Nephron progenitor cell (in vitro differentiated cells): ENCODE measurements around the gene PRR23A.

Experiments used
- DNase-seq: peaks from one replicate; pipeline ENCODE4 v3.0.0; 2021
- H3K27ac Mint-ChIP-seq: 2 replicates; pipeline ENCODE4 v1.8.0; 2021; ENCODE audit warnings: mild to moderate bottlenecking, moderate library complexity, mixed read lengths
- H3K27me3 Mint-ChIP-seq: 2 replicates; pipeline ENCODE4 v1.8.0; 2021; ENCODE audit warnings: mild to moderate bottlenecking, low read depth, mixed read lengths; ENCODE audit not compliant: poor library complexity
- H3K36me3 Mint-ChIP-seq: 2 replicates; pipeline ENCODE4 v1.8.0; 2021; ENCODE audit warnings: low read depth, mixed read lengths
- H3K4me1 Mint-ChIP-seq: 2 replicates; pipeline ENCODE4 v1.8.0; 2021; ENCODE audit warnings: mixed read lengths
- H3K4me3 Mint-ChIP-seq: 2 replicates; pipeline ENCODE4 v1.8.0; 2021; ENCODE audit warnings: mild to moderate bottlenecking, moderate library complexity, mixed read lengths
- H3K9me3 Mint-ChIP-seq: 2 replicates; pipeline ENCODE4 v1.8.0; 2021; ENCODE audit warnings: mild to moderate bottlenecking, moderate library complexity, mixed read lengths
- TF ChIP-seq, protein P1 (sequence below): fragments of 200-600 bp; sonication (generic); IDR thresholded peaks from 2 replicates; pipeline ENCODE4 v1.5.0; 2021; ENCODE audit warnings: antibody characterized with exemption

Gene PRR23A

DNA sequence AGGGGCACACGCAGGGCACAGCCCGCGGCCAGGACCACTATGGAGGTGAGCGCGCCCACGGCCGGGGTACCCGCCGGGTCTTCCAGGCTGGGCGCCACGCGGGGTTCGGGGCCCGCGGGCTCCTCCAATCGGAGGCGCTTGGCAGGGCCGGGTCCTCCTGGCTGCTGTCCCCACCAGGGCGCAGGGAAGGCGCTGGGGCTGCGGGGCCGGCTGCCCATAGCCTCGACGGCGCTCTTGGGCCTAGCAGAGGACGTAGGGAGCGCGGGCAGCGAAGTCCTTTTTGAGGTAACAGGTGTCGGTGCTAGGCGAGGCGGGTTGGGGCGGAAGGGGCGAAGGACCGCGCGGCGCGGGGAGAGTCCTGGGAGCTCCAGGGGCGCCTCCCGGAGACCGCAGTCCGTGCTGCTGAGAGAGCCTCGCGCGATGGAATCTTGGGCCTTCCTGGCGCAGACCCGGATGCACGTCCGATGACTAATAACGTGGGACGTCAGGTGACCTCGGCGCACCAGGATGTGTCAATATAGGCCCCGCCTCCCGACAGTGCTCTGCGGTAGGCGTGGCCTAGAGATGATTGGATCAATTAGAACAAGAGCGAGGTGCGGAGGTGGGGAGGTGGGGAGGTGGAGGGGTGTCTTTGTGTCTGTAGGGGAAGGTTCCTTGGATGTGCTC is at the start of gene PRR23A:
Gene PRR23A (minus strand): TSS at position 218 of the 666 bp plus-strand sequence. CDS start 0 bp downstream, at position 218.
- TF ChIP-seq, protein P1, sequence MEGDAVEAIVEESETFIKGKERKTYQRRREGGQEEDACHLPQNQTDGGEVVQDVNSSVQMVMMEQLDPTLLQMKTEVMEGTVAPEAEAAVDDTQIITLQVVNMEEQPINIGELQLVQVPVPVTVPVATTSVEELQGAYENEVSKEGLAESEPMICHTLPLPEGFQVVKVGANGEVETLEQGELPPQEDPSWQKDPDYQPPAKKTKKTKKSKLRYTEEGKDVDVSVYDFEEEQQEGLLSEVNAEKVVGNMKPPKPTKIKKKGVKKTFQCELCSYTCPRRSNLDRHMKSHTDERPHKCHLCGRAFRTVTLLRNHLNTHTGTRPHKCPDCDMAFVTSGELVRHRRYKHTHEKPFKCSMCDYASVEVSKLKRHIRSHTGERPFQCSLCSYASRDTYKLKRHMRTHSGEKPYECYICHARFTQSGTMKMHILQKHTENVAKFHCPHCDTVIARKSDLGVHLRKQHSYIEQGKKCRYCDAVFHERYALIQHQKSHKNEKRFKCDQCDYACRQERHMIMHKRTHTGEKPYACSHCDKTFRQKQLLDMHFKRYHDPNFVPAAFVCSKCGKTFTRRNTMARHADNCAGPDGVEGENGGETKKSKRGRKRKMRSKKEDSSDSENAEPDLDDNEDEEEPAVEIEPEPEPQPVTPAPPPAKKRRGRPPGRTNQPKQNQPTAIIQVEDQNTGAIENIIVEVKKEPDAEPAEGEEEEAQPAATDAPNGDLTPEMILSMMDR, result no peak
- H3K9me3 Mint-ChIP-seq, result peaks cover 59% of the 10 kb centered on the region
- H3K4me3 Mint-ChIP-seq, result no peak within 1 kb of the TSS
- H3K27ac Mint-ChIP-seq, result no peak within 1 kb of the TSS
- H3K27me3 Mint-ChIP-seq, result peaks cover 15% of the 10 kb centered on the region
- no peaks in the 10 kb centered on the region for H3K4me1 Mint-ChIP-seq
- DNase-seq, result no peak
- H3K36me3 Mint-ChIP-seq, result no peaks in the 10 kb centered on the region

- TF ChIP-seq, protein P1, result no peak
- H3K36me3 Mint-ChIP-seq, result peaks cover 4% of the 10 kb centered on the region
- DNase-seq, result no peak
- no peak overlapping the region for H3K4me3 Mint-ChIP-seq
- peaks cover 21% of the 10 kb centered on the region for H3K27me3 Mint-ChIP-seq
- no peaks in the 10 kb centered on the region for H3K4me1 Mint-ChIP-seq
- no peak overlapping the region for H3K27ac Mint-ChIP-seq
- H3K9me3 Mint-ChIP-seq, result peaks cover 40% of the 10 kb centered on the region
Measured at GRCh38 chr3:139052802-139053600, 46.9 kb upstream of the PRR23A start.

- no peaks in the 10 kb centered on the region for H3K4me1 Mint-ChIP-seq
- H3K36me3 Mint-ChIP-seq, result peaks cover 5% of the 10 kb centered on the region
- peaks cover 34% of the 10 kb centered on the region for H3K9me3 Mint-ChIP-seq
- H3K27ac Mint-ChIP-seq, result no peak within 1 kb of the TSS
- TF ChIP-seq, protein P1, result no peak
- H3K4me3 Mint-ChIP-seq, result no peak within 1 kb of the TSS
- DNase-seq, result no peak
- H3K27me3 Mint-ChIP-seq, result peaks cover 3% of the 10 kb centered on the region
Measured at GRCh38 chr3:139044366-139045210, 38.5 kb upstream of the PRR23A start, which contains the start of gene PRR23C. Gene PRR23C, minus strand, starts transcription at chr3:139044892. Its CDS starts 272 bp downstream, at chr3:139044620.

DNA sequence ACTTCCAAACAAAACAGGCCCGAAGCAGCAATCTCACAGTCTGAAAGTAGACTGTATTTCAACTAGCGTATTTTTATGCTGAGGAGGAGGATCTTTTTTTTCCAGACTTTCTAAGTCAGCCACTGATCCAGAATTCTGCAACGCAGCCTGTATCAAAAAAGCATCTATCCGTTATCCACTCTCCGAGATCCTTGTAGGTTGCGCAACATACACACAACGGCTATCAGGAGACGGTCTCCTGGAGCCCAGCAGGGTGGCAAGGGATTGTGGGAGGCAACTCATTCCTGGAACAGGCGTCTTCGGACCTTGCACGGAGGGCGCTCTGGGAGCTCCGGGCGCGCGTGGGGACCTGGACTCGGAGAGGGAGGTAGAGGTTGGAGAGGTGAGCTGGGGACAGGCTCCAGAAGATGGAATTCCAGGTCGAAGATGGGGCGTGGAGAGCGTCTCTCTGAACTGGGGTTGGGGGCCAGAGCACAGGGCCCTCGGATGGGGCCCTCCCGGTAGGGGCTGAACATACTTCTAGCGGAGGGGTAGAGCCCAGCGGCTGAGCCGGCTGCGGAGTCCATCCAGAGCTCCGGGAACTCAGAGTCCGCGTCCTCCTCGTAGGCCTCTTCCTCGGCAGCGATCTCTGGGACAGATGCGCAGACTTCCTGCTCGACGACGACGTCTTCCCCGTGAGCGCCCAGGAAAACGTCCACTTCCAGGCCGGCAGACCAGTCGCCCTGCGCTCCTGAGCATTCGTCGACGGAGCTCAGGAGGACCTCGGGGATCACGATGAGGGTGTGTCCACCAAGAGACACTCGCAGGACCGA is 37.7 kb upstream of the PRR23A start:
- Mint-ChIP-seq H3K27me3 (peaks cover 3% of the 10 kb centered on the region), H3K4me1 (no peaks in the 10 kb centered on the region), H3K4me3 (no peak overlapping the region), H3K9me3 (peaks cover 34% of the 10 kb centered on the region), H3K36me3 (peaks cover 5% of the 10 kb centered on the region), H3K27ac (no peak overlapping the region)
- TF ChIP-seq, protein P1, result no peak
- DNase-seq, result no peak

DNA sequence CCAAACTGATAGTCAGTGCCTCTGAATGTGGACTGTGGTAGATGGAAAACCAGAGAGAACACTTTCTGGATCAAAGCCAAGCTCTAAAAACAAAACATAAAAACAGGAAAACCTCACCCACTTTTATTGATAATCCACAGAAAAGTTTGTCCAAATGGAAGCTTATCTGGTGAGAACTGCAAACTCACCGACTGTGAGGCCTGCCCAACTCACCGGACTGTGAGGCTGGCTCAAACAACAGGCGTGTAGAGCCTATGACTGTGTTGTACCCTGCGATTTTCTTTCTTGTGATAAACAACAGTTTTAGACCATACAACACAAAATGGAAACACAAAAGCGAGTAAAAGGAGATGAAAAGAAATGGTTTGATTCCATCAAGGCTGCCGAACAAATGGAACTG is 31.4 kb upstream of the PRR23A start:
- peaks cover 14% of the 10 kb centered on the region for H3K27me3 Mint-ChIP-seq

More for the DNA sequence above, 31.4 kb upstream of the PRR23A start:
- Mint-ChIP-seq H3K9me3 (no peaks in the 10 kb centered on the region), H3K36me3 (no peaks in the 10 kb centered on the region), H3K4me3 (no peak overlapping the region), H3K27ac (no peak overlapping the region), H3K4me1 (no peaks in the 10 kb centered on the region)
- no peak for DNase-seq
- TF ChIP-seq, protein P1, result no peak
